GM12875 (cell line): Measurements from ENCODE around the gene ANP32A.
A peak's percentile ranks its signal among the peaks of the same experiment; 100 is the strongest.

Experiments
- H3K4me3 ChIP-seq: one replicate; pipeline ENCODE4 v1.5.1; 2011; ENCODE audit warnings: low read depth, low read length, control low read depth
- TF ChIP-seq, protein P1 (sequence below): IDR thresholded peaks from 2 replicates; pipeline ENCODE4 v1.5.1; 2011; ENCODE audit warnings: low read depth, mild to moderate bottlenecking, control low read depth, inconsistent platforms, low read length, moderate library complexity, borderline replicate concordance; ENCODE audit not compliant: insufficient read depth

The ANP32A gene

DNA sequence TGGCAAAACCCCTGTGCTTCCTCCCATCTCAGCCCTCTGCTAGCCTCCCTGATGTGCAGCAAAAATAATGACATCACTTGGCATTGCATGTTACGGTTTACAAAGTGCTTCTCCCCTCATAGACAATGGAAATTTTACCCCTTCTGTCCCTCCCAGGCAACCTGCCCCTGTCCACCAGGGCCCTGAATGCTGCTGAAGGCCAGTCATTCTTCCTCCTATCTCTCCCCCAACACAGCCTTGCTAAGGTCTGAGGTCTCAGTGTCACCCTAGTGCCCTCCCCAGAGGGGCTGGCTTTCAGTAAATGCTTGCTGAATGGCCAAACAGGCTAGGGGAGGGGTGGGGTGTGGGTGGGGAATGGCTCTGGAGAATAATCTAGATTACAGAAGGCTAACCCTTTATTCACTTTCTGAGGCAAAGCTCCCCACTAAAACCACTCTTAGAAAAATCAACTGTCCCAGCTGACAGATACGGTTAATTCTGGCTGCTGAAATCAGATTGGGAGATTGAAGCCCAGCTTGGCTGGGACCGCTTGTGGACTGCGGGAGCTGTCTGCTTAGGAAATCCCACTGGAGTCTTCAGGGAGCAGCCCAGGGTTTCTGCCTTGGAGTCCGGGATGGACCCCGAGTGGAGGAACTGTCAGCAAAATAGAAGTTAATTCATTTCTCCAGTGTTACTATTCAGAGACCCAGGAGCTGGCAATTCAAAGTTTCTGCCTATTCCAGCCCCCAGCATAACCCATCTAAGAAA is 22.9 kb downstream of the ANP32A start:
- TF ChIP-seq, protein P1, sequence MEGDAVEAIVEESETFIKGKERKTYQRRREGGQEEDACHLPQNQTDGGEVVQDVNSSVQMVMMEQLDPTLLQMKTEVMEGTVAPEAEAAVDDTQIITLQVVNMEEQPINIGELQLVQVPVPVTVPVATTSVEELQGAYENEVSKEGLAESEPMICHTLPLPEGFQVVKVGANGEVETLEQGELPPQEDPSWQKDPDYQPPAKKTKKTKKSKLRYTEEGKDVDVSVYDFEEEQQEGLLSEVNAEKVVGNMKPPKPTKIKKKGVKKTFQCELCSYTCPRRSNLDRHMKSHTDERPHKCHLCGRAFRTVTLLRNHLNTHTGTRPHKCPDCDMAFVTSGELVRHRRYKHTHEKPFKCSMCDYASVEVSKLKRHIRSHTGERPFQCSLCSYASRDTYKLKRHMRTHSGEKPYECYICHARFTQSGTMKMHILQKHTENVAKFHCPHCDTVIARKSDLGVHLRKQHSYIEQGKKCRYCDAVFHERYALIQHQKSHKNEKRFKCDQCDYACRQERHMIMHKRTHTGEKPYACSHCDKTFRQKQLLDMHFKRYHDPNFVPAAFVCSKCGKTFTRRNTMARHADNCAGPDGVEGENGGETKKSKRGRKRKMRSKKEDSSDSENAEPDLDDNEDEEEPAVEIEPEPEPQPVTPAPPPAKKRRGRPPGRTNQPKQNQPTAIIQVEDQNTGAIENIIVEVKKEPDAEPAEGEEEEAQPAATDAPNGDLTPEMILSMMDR, result no peak
- H3K4me3 ChIP-seq, result no peak overlapping the region

DNA sequence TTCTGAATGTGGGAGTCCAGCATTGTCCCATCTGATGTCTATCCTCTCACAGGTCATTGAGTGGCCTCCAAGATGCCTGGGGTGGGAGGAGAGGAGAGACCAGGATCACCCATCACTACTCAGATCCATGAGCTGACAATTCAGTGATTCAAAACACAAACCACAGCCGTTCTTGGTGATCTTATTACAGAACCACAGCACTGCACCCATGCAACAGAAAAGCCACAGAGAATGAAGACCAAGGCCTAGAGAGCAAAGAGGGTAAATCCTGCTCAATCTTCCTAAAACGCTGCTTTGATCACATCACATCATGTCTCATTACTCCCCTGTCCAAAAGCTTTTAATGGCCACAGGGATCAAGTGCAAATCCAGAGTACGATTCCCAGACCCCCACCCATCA is 23.5 kb downstream of the ANP32A start:
- TF ChIP-seq, protein P1, result no peak
- H3K4me3 ChIP-seq, result no peak overlapping the region

DNA sequence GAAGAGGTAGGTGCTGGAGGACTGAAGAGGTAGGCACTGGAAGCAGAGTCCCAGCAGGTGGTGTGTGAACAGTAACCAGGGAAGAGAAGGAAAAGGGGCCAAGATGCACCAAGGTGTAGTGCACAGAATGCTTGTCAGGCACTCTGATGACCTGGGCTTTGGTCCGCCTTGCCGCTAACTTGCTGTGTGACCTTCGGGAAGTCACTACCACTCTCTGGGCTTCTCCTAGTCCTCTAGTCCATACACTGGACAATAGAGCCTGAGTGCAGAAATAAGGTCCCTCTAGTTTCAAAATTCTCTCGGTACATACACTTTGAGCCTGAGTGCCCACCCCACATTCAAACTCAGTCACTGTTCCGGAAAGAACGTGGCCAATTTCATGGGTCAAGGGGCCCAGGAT is 24.1 kb downstream of the ANP32A start:
- TF ChIP-seq, protein P1, result no peak
- no peak overlapping the region for H3K4me3 ChIP-seq

DNA sequence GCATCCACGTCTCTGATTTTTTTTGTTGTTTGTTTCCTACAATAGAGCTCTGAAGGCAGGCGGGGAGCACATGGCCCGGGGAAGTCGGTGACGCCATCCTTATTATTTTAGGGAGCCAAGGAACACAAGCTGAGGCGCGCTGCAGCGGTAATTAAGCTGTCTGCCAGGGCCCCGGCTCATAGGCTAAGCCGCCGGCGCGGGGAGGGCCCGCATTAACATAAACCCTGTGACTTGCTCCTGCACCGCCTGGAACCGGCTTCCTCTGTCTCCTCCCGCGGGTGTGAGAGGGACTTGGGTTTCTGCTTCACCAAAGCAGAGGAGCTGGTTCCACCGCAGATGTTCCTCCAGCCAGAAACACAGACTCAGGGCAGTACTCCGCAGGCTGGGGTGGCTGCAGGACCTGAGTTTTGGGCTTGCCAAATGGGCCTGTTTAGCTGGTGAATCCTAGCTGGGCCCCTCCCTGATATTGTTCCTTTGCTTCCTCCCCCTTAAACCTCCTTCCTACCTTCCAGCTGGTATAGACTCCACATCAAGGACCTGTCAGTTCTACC is 25.3 kb downstream of the ANP32A start:
- peak overlapping the region; percentile 26 for H3K4me3 ChIP-seq
- TF ChIP-seq, protein P1, result no peak

DNA sequence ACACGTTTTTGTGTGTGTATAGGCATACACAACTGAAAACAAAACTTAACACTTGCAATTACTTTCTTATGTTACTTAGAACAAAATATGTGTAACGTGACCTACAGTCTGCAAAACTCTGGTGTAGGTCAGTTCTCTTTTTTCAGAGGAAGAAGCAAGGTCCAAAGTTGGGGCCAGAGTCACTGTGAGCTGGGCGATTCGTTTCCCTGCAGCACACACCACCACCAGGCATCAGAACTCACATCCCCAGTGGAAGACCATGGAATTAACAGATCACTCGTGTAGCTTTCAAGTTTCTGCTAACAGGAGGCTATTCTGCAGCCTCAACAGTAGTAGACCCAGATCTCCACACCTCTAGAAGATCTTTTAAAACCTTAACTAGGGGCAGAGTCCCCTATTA is 25.8 kb downstream of the ANP32A start:
- TF ChIP-seq, protein P1, result no peak
- H3K4me3 ChIP-seq, result no peak overlapping the region

DNA sequence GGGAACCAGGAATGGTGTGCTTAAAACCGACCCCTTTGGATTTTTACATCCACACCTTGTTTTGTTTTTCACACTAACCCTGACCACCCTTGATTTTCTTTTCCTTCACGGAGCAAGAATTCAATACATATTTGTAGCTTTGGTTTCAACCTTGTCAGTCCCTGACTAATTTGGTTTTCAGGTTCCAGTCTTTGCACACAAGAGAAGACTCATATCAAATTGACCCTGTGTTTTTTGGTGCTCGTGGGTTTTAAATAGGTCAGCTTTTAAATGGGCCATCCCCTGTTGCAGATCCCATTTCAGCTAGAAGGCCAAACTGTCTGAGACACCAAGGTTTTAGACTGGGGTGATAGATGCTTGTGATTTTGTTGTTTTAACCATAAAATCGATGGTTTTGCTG is 26.4 kb downstream of the ANP32A start:
- H3K4me3 ChIP-seq, result no peak overlapping the region
- TF ChIP-seq, protein P1, result no peak

DNA sequence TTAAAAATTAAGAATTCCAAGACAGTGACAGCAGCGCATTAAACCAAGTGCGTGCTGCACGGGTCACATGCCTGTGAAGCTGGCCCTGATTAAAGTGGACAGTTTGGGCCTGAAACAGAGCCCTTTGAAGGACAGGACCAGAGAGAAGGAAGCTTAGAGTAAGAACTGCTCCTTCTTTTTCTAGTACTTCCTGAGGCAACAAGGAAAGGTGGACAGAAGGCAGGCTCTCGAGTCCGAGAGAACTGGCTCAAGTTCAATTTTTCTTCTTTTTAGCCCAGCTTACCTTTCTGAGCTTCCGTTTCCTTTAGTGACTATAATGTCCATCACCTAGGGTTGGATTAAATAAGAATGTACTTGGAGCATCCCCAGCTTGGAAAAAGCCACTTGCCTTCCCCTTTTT is 26.9 kb downstream of the ANP32A start:
- TF ChIP-seq, protein P1, result no peak
- no peak overlapping the region for H3K4me3 ChIP-seq
